Stimulated activated CD8-positive, alpha-beta memory T cell treated with anti-CD3 and anti-CD28 coated beads, Interleukin-12 subunit alpha, Interleukin-12 subunit beta, amount 100 ng/mL, for 24 hours (primary cell): ENCODE measurements around the gene ATE1.
"Not testable (repeated sequence)": the region's sequence is repeated elsewhere in the genome, so short reads cannot be mapped to it uniquely, and the experiment has no call there.

Experiments used
- DNase-seq: peaks from one replicate; pipeline ENCODE4 v3.0.0-alpha.2; 2020; ENCODE audit errors: extremely low read depth

Gene ATE1

GRCh38 chr10:121791761-121792160, 136.1 kb downstream of the ATE1 start:
- DNase-seq: no peak

GRCh38 chr10:121788717-121789116, 139.1 kb downstream of the ATE1 start:
- no peak for DNase-seq

GRCh38 chr10:121788115-121788514, 139.7 kb downstream of the ATE1 start:
- no peak for DNase-seq

- DNase-seq: no peak
Observed at GRCh38 chr10:121787169-121787568, 140.7 kb downstream of the ATE1 start.

GRCh38 chr10:121783782-121784372, 144.0 kb downstream of the ATE1 start:
- no peak for DNase-seq

- no peak for DNase-seq
Observed at GRCh38 chr10:121781101-121781500, 146.7 kb downstream of the ATE1 start.

GRCh38 chr10:121774813-121775212, 153.0 kb downstream of the ATE1 start:
- no peak for DNase-seq

- no peak for DNase-seq
Observed at GRCh38 chr10:121774404-121774803, 153.4 kb downstream of the ATE1 start.

- no peak for DNase-seq
Observed at GRCh38 chr10:121772884-121773283, 154.9 kb downstream of the ATE1 start.

- DNase-seq: no peak
Observed at GRCh38 chr10:121772406-121772805, 155.4 kb downstream of the ATE1 start.

- no peak for DNase-seq
Observed at GRCh38 chr10:121771966-121772365, 155.9 kb downstream of the ATE1 start.

- no peak for DNase-seq
Observed at GRCh38 chr10:121766426-121766825, 161.4 kb downstream of the ATE1 start.

- no peak for DNase-seq
Observed at GRCh38 chr10:121765204-121765603, 162.6 kb downstream of the ATE1 start.

GRCh38 chr10:121764233-121764942, 163.4 kb downstream of the ATE1 start:
- DNase-seq: no peak

GRCh38 chr10:121757241-121757640, 170.6 kb downstream of the ATE1 start:
- not testable (repeated sequence) for DNase-seq

- DNase-seq: not testable (repeated sequence)
Observed at GRCh38 chr10:121755496-121755895, 172.3 kb downstream of the ATE1 start.

- no peak for DNase-seq
Observed at GRCh38 chr10:121754666-121755065, 173.2 kb downstream of the ATE1 start.

GRCh38 chr10:121753726-121754476, 173.9 kb downstream of the ATE1 start:
- no peak for DNase-seq

- no peak for DNase-seq
Observed at GRCh38 chr10:121751191-121751760, 176.6 kb downstream of the ATE1 start.

- DNase-seq: no peak
Observed at GRCh38 chr10:121747163-121747775, 180.6 kb downstream of the ATE1 start.

GRCh38 chr10:121741248-121741792, 186.5 kb downstream of the ATE1 start:
- DNase-seq: no peak

- no peak for DNase-seq
Observed at GRCh38 chr10:121740069-121740468, 187.8 kb downstream of the ATE1 start.
